Stimulated activated CD8-positive, alpha-beta memory T cell treated with anti-CD3 and anti-CD28 coated beads, Interleukin-12 subunit alpha, Interleukin-12 subunit beta, amount 100 ng/mL, for 1 hour (primary cell): ENCODE data around the gene PHACTR3.

Source experiments
- DNase-seq: peaks from one replicate; pipeline ENCODE4 v3.0.0-alpha.2; 2020; ENCODE audit warnings: low read depth

PHACTR3 gene

GRCh38 chr20:59752704-59753460 lies 148.5 kb downstream of the PHACTR3 start:
- DNase-seq: no peak

- no peak for DNase-seq
Observed at GRCh38 chr20:59753836-59754235, 149.5 kb downstream of the PHACTR3 start.

GRCh38 chr20:59754551-59754950 lies 150.2 kb downstream of the PHACTR3 start:
- no peak for DNase-seq

GRCh38 chr20:59756241-59756640 lies 151.9 kb downstream of the PHACTR3 start:
- no peak for DNase-seq

GRCh38 chr20:59764037-59764436 lies 159.7 kb downstream of the PHACTR3 start:
- no peak for DNase-seq

- DNase-seq: no peak
Observed at GRCh38 chr20:59765599-59766177, 161.3 kb downstream of the PHACTR3 start.

GRCh38 chr20:59767656-59768055 lies 163.3 kb downstream of the PHACTR3 start:
- no peak for DNase-seq

GRCh38 chr20:59770270-59770669 lies 165.9 kb downstream of the PHACTR3 start:
- no peak for DNase-seq

- DNase-seq: no peak
Observed at GRCh38 chr20:59770851-59771250, 166.5 kb downstream of the PHACTR3 start.

GRCh38 chr20:59771506-59772372 lies 167.4 kb downstream of the PHACTR3 start:
- no peak for DNase-seq

- no peak for DNase-seq
Observed at GRCh38 chr20:59772373-59772705, 168.0 kb downstream of the PHACTR3 start.

- no peak for DNase-seq
Observed at GRCh38 chr20:59772931-59773913, 168.9 kb downstream of the PHACTR3 start.

- no peak for DNase-seq
Observed at GRCh38 chr20:59774204-59774641, 169.9 kb downstream of the PHACTR3 start.

- no peak for DNase-seq
Observed at GRCh38 chr20:59774921-59775686, 170.8 kb downstream of the PHACTR3 start.

- no peak for DNase-seq
Observed at GRCh38 chr20:59775687-59776055, 171.3 kb downstream of the PHACTR3 start.

GRCh38 chr20:59776059-59776603 lies 171.8 kb downstream of the PHACTR3 start:
- no peak for DNase-seq

- no peak for DNase-seq
Observed at GRCh38 chr20:59776626-59777330, 172.4 kb downstream of the PHACTR3 start.

- no peak for DNase-seq
Observed at GRCh38 chr20:59777331-59777725, 173.0 kb downstream of the PHACTR3 start.

GRCh38 chr20:59777814-59778575 lies 173.7 kb downstream of the PHACTR3 start:
- DNase-seq: no peak
